ENCODE data around the gene HIKESHI.

DNA sequence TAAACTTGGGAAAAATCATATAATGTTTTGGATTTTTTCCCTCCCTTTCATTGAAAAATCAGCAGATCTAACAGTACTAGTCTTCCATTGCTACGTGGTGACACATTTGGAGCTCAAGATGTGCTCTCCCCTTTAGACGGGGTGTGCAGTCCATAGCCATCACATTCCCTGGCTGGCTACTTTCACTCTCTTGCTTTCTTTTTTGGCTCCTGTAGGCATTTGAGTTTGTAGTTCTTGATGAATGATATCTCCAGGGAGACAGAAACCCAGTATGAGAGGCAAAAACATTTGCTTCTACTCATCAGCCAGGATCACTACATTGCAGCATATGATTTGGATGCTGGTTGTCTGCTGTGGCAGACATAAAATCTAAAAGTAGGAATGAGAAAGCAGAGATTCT is 84.7 kb downstream of the HIKESHI start:
- TF ChIP-seq POLR2A (IDR thresholded peaks at IDR 0.05) (no peak), CTCF (IDR thresholded peaks at IDR 0.05) (no peak), EP300 (IDR thresholded peaks at IDR 0.05) (no peak), POLR2AphosphoS5 (IDR thresholded peaks at IDR 0.05) (no peak)

Measured in stomach (tissue), 4 donors.